Cortex of kidney (tissue), 1 donor: Measurements from ENCODE around the gene PEX26.
"Not testable (repeated sequence)": the region's sequence is repeated elsewhere in the genome, so short reads cannot be mapped to it uniquely, and the experiment has no call there.

ENCODE experiments used
- DNase-seq: peaks from one replicate; lab custom pipeline; 2025; lab: John Stamatoyannopoulos, UW

PEX26 gene

DNA sequence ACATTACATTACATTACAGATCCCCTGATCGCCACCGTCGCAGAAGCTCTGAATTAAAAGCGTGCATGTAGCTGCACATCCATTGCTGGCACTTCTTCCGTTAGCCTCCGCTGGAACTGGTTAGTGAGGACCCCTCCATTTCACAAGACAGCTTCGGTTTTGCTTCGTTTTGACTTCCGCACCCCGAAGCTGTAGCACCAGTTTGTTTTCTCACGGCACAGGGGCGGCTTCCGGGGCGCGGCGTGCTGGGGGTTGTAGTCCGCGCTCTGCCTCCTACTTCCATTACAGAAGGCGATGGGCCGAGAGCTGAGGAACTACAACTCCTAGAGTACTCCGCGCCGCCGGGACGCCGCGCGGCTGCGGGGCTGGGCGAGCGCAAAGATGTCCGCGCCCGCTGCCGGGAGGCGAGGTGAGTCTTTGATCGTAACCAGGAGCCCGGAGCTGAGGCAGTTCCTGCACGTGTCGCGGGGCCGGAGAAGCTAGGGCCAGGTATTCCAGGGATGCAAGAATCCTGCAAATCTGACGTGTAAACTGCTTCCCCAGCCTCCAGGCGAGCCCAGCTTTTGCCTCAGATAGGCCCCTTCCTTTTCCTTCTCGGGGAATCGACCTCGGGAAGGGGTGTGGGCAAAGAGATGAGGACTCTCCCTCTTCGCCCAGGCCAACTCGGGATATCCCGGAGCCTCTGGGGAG lies at the start of gene PEX26:
Gene PEX26, plus strand, starts transcription at position 352 of the 690 bp plus-strand sequence. CDS start 387 bp downstream, outside the sequence.
- peak; percentile 45 for DNase-seq

DNA sequence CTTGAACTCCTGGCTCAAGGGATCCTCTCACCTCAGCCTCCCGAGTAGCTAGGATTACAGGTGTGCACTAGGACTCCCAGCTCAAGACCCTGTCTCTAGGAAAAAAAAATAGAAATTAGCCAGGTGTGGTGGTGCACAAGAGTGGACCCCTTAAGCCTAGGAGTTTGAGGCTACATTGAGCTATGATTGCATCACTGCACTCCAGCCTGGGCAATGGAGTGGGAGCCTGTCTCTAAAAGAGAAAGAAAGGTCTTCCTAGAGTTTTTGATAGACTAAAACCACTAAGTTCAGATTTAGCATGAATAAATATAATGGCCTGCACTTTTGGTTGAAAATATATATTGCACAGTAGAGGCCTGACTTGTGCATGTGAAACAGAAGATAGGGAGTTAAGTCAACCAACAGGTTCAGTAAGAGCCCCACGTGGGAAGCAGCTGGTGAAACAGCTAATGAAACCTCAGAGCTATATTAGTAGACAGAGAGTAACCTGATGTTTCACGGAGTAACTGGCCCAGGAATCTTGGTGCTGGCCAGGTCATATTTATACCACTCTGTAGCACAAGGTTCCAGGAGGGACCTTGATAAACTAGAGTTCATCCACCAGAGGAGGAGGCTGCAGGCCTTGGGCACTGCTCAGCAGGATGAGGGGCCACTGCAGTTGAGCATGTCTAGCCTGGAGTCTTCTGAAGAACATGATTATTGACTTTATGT lies 48.8 kb upstream of the PEX26 start:
- no peak for DNase-seq

DNA sequence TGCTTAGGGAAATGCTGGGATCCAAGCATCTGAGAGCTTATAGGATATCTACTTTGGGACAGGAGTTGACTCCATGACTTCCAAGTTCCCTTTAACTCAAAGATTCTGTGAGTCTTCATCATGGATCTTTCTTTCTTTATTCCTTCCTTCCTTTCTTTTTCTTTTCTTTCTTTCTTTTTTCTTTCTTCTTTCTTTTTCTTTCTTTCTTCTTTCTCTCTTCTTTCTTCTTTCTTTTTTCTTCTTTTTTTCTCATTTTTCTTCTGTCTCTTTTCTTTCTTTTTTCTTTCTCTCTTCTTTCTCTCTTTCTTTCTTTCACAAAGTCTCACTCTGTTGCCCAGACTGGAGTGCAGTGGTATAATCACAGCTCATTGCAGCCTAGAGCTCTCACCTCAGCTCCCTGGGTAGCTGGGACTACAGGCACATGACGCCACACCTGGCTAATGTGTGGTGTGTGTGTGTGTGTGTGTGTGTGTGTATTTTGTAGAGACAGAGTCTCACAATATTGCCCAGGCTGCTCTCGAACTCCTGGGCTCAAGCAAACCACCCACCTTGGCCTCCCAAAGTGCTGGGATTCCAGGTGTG lies 48.0 kb upstream of the PEX26 start:
- DNase-seq, result no peak

DNA sequence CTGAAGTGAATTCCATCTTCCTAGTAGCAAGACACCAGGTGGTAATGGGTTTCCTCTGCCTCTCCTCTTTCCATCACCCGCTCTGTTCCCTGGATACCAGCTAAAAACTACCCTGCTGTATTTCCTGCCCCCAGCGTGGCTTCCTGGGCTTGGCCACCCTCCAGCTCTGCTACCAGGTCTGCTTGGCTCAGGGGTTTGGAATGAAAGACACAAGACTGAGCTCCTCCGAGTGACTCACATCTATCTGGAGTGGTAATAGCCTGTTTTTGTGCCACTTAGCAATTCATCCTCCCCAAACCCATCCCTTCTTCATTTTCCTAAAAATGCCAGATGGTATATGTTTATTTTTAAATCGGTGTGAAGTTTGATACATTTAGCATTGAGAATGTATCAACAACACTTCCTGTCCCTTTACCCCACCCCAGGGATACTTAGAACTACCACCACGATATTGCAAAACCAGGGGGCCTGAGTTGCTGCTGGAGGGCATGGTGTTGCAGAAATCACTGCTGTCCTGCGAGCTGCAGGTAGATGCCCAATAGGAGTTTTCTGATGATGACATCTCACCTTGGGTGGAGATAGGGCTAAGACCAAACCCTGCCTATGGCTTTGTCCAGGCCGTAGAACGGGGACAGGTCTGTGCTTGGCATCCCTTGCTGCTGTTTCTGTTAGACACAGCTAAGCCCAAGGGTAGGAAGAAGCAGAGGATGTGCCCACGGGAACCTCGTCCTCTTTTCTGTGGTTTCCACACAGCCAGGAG lies 45.9 kb upstream of the PEX26 start:
- DNase-seq, result no peak

DNA sequence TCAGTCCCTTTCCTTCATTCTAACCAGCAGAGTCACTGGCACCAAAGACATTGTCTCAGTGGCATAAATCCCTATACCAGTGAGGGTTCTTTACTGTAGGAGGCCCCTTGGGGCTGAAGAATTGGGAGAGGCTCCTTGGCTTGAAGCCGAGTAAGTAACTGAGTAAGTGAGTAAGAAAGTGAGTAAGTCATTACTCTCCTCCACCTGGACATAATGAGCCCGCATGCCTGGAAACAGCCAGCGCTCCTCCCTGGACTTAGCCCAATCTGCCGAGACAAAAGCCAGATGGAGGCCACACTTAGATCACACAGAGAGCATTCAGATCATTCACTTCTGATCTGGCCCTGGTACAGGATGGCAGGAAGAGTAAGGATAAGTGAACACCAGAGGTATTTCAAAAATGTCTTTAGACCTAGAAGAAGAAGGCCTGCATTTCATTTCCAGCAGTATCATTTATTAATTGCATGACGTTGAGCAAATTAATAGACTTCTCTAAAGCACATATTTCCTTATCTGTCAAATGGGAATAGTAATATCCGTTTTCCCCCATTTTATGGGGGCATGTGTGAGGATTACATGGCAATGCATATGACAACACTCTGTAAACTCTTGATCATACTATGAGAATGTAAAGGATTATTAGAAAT lies 45.2 kb upstream of the PEX26 start:
- no peak for DNase-seq

DNA sequence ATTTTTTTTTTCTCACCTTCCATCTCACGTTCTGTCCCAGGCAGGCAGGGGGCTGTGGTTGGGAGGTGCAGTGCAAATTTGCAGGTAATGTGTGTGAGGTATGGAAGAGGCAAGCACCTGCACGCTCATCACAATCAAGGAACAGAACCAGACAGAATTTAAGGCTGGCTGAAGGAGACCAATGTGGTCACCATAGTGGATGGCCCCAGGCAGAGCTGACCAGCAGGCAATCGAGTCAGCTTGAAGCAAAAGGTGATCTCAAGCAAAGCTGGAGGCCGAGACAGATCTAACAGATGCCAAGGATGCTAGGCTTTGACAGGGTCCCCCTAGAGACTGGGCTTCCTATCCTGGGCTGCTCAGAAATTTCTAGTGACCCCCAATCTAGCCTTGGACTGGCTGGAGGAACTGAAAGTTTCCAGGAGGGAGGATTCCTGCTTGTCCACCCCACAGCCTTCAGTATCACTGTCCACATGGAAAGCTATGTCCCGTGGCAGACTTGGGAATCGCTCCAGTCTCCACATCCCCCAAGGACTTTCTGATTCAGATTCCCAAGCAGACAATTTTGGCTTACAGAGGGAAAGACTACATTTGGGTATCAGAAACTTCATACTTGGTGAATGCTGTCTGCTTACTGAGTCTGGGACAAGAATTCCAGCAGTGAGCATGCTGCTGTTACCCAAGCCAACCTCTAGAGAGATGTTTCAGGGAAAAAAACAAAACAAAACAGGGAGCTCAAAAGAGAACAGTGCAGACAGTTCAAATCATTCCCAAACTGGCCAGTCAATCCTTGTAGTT lies 44.4 kb upstream of the PEX26 start:
- DNase-seq, result no peak

DNA sequence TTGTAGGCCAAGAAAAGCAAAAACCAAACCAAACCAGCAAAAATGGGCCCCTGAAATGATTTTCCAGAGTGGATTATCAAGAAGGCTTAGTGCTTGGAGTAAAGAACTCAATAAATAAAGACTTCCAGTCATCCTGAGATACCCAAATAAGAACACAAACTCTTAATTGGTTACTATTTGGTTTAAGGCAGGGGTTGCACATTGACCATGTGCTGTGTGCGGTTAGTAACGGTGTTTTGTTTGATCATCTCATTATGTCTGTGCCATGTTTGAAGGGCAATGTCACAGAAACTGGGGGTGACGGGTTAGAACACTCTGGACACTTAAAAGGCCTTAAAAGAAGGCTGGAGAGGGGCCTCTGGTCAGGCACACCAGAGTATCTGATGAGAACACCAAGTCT lies 43.7 kb upstream of the PEX26 start:
- DNase-seq, result no peak

DNA sequence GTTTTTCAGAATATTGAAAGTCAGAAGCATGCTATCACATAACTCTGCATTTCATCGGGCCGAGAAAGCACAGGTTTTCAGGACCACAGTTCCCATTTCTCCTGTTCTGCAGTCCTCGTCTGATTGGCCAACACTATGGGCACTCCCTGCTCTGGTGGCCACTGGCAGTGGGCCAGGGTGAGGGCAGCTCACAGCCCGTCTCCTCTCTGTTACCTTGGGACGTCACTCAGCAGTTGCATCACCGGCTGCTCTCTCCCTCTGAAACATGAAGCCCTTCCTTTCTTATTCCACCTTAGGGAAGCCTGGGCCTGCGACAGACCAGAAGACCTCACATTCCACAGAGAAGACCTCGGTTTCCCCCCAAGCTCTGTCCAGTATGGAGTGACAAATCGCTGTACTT lies 42.0 kb upstream of the PEX26 start:
- no peak for DNase-seq

DNA sequence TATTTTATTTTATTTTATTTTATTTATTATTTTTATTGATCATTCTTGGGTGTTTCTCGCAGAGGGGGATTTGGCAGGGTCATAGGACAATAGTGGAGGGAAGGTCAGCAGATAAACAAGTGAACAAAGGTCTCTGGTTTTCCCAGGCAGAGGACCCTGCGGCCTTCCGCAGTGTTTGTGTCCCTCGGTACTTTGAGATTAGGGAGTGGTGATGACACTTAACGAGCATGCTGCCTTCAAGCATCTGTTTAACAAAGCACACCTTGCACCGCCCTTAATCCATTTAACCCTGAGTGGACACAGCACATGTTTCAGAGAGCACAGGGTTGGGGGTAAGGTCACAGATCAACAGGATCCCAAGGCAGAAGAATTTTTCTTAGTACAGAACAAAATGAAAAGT lies 36.9 kb upstream of the PEX26 start:
- DNase-seq, result not testable (repeated sequence)

DNA sequence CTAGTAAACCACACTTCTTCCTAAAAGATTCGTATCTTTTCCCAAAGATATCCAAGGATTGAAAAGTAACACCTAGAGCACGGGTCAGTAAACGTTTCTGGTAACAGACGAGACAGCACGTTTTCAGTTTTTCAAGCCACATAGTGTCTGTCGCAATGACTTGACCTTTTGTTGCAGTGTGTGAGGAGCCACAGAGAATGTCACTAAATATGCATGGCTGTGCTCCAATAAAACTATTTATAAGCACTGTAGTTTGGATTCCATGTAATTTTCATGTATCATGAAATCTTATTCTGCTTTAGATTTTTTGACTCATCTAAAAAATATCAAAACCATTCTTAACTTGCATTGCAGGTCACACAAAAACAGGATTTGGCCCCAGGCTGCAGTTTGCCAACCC lies 35.1 kb upstream of the PEX26 start:
- no peak for DNase-seq

DNA sequence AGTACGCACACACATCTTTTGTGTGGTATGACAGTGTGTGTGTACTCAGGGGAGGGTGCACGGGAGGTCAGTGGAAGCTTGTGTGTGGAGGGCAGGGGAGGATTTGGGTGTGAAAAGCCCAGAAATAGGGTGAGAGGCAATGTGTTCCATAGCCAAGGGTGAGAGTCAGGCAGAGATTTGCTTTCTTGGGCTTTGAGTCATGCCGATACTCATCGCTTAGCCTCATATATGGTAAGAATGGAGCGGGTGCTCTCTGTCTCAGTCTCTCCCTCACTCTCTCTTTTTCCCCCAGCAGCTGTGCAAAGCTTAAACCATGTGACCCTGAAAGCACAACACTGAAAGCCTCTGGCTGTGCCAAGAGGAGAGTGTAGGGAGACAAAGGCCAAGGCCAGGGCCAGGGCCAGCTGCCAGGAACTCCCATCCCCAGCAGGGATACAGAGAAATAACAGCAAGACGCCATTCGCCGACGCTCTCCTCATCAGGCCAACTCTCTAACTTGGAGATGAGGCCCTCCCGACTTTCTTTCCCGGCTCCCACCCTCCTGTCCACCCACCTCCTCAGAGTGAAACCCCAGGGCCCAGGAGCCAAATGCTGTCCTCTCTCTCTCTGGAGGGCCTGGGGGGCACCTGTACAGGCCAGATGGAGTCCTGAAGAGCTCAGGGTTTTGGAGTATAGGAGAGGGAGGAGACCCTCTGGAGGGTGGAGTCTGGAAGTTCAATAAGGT lies 33.1 kb upstream of the PEX26 start:
- no peak for DNase-seq

DNA sequence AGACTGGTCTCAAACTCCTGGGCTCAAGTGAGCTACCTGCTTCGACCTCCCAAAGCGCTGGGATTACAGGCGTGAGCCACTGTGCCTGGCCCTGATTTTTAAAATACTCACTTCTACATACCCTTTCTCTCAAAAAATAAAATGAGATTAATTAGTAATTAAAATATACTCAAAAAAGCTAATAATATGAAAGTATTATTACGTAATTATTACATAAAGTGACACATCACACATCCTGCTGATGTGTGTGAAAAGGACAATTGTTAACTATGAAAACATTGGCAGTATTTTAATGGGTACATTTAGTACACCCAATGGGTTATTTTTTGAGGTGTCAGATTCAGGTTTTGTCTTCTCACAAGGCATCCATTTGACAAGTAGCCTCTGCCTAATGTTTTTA lies 32.0 kb upstream of the PEX26 start:
- no peak for DNase-seq

DNA sequence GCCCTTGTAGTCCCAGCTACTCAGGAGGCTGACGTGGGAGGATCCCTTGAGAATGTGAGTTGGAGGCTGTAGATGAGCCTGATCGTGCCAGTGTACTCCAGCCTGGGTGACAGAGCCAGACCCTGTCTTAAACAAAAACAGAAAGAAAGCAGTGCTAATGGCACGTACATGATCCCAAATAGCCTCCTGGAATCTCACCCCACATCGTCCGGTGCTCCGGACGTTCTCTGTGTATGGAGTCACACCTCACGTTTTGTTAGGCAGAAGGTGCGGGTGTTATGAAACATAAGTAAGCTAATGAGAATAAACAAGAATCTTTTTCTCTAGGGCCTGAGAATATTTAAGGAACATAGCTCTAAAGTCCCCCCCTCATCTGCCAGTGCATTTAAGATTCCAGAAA lies 29.7 kb upstream of the PEX26 start:
- DNase-seq, result no peak

DNA sequence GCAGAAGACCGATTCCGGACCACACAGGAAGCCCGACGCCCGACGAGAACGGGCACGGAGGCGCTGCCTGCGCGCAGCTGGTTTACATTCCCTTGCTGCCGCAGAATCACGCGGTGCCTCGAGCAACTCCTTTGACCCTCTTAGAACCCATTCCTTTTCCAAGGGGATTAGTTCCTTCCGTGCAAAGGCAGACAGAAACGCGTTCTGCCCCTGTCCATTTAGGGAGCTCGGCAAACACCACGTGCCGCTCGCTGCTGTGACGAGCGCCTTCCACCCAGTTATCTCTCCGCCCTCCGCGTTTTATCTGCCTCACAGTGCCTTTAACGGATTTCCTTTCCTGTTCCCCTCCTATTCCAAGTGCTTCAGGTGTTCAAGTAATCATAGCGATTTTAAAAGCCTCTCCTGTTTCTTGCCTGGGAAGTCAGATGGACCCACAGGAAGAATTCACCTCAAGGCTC lies 29.3 kb upstream of the PEX26 start:
- no peak for DNase-seq

DNA sequence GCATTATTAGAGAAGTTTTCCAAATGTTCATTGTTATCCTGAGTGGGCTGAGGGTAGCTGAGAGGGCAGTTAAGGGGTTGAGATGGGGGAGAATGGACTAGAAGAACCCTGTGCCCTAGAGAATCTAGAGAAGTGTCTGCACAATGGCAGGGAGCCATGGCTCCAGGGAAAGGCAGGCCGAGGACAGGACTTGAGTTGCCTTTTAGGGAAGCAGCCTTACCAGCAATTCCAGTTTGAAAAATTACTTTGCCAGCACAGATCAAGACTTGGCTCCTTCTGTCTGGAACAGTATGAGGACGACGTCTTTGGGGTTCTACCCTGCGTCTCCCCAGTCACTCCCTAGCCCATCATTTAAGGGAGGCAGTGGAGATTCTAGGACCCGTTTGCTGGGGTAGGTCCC lies 27.7 kb upstream of the PEX26 start:
- no peak for DNase-seq

DNA sequence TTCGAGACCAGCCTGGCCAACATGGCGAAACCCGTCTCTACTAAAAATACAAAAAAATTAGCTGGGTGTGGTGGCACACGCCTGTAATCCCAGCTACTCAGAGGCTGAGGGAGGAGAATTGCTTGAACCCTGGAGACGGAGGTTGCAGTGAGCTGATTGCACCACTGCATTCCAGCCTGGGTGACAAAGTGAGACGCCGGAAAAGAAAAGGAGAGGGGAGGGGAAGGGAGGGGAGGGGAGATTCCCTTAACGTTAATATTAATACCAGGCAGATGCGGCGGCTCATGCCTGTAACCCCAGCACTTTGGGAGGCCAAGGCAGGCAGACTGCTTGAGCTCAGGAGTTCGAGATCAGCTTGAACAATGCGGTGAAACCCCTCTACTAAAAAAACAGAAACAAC lies 26.7 kb upstream of the PEX26 start:
- DNase-seq, result not testable (repeated sequence)

DNA sequence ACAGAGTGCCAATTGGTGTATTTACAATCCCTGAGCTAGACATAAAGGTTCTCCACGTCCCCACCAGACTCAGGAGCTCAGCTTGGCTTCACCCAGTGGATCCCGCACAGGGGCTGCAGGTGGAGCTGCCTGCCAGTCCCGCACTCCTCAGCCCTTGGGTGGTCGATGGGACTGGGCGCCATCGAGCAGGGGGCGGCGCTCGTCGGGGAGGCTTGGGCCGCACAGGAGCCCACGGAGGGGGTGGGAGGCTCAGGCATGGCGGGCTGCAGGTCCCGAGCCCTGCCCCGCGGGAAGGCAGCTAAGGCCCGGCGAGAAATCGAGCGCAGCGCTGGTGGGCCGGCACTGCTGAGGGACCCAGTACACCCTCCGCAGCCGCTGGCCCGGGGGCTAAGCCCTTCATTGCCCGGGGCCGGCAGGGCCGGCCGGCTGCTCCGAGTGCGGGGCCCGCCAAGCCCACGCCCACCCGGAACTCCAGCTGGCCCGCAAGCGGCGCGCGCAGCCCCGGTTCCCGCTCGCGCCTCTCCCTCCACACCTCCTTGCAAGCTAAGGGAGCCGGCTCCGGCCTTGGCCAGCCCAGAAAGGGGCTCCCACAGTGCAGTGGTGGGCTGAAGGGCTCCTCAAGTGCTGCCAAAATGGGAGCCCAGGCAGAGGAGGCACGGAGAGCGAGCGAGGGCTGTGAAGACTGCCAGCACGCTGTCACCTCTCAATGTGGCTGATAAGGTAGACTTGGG lies 24.4 kb upstream of the PEX26 start:
- not testable (repeated sequence) for DNase-seq

DNA sequence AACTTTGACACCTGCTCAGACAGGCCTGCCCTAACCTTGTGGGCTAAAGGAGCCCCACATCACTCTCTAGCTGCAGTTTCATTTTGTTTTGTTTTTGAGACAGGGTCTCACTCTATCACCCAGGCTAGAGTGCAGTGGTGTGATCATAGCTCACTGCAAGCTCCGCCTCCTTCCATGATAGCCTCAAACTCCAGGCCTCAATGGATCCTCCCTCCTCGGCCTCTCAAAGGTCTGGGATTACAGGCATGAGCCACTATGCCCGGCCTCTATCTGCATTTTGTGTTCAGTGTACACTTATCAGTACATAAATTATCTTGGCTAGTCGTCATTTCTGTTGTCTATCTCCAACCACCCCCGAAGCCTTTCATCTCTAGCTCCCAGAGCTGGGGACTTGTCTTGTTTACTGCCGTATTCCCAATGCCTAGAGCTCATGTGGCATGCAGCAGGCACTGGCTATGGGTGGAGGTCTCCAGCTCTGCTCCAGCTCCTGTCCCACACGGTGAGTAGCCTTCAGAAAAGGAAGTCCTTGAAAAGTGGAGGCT lies 22.1 kb upstream of the PEX26 start:
- no peak for DNase-seq

DNA sequence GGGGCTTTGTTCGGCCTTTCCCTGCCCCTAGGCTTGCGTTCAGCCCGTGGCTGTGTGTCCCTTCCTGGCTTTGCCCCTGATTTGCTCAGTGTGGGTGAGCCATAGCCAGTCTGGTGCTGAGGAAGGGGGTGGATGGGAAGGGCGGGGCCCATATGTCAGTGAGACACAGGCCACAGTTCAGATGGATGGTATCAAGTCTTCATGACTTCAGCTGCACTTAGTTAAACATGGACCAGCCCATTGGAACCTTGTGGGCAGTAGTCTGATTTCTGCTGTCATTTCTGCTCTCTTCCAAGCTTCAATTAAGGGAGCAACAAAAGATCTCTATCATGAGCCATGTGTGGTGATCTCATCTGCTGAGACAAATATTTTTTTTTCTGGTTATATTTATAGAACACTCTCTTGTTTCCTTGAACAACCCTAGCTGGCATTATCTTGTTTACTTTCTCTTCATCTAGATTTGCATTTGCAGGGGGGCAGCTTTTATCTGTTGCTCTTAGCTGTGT lies 21.6 kb upstream of the PEX26 start:
- DNase-seq, result no peak
